GM12891 (cell line): ENCODE measurements around the gene TNS3.
A peak's percentile ranks its signal among the peaks of the same experiment; 100 is the strongest.

Source experiments
- DNase-seq: peaks from one replicate; pipeline ENCODE4 v3.0.0; 2011; ENCODE audit warnings: low spot score; ENCODE audit not compliant: insufficient read length
- FAIRE-seq: peaks from 2 replicates; lab custom pipeline; 2011; peaks lifted over from hg19 to GRCh38; lab: Jason Lieb, UNC
- PAX5 ChIP-seq: IDR thresholded peaks from 2 replicates; pipeline ENCODE4 v1.6.1; 2011; ENCODE audit warnings: low read length, moderate library complexity, mild to moderate bottlenecking; ENCODE audit not compliant: insufficient read depth, severe bottlenecking
- POLR2A ChIP-seq: IDR thresholded peaks from 2 replicates; pipeline ENCODE4 v1.6.1; 2011; ENCODE audit warnings: low read depth, low read length, control low read depth
- POLR2AphosphoS5 ChIP-seq: IDR thresholded peaks from 2 replicates; pipeline ENCODE4 v1.6.1; 2011; ENCODE audit warnings: low read depth, low read length, control low read depth
- POU2F2 ChIP-seq: IDR thresholded peaks from 2 replicates; pipeline ENCODE4 v1.6.1; 2011; ENCODE audit warnings: low read depth, mild to moderate bottlenecking, control low read depth, low read length, moderate library complexity
- SPI1 ChIP-seq: IDR thresholded peaks from 2 replicates; pipeline ENCODE4 v1.6.1; 2011; ENCODE audit warnings: low read depth, low read length, control low read depth
- TAF1 ChIP-seq: IDR thresholded peaks from 2 replicates; pipeline ENCODE4 v1.6.1; 2011; ENCODE audit warnings: low read depth, low read length, control low read depth

The TNS3 gene

DNA sequence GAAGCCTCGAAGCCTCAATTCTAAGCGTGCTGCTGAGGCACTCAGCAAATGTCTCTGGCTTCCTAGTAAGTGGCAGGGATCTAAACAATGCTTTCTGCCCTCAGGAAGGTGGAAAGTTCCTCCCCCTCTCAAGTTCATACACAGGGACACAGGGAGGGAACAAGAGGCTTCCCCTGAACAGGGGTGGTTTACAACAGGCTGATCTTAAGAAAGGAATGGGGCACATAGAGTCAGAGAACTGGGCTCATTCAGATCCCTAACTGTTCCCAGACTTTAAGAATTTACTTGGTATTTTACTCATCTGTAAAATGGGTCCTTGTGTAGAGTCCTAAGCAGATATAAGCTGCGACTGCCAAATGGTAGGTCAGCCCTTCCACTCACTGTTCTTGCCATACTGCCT lies 2.5 kb downstream of the TNS3 start:
- DNase-seq (no peak), FAIRE-seq (no peak)
- TF ChIP-seq POLR2AphosphoS5 (no peak), TAF1 (no peak), SPI1 (no peak), POLR2A (no peak), PAX5 (no peak), POU2F2 (no peak)

DNA sequence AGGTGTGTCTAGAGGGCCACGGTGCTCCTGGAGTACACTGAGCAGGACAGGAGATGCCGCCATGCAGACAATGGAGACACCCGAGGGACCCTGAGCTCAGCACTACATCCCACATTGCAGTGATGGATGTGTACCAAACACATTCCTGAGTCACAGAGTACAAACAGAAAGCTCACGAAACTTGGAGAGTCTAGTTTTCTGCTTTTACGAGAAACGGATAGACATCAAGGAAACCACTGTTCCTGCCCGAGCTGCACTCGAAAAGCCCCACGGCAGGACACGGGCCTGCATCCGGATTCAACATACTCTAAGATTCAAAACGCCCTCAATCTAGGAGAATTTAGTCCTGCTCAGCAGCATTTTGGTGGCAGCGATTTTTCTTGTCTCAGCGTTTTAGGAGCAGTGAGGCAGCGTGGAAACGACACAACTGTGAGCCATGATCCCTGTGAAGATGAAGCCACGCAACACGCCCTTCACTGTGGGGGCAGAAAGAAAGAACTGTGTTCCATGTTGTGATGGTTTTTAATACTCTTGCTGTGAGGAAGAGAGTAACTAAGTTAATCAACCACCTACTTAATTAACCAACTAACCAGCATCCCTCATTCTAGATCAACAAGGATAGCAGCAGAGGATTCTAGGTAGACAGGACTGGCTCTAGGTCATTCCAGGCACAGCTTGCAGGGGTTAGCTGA lies 3.2 kb downstream of the TNS3 start:
- FAIRE-seq (no peak), DNase-seq (no peak)
- TF ChIP-seq POLR2AphosphoS5: no peak
- TF ChIP-seq POLR2A: no peak
- no peak for TF ChIP-seq SPI1
- no peak for TF ChIP-seq POU2F2
- no peak for TF ChIP-seq PAX5
- no peak for TF ChIP-seq TAF1

DNA sequence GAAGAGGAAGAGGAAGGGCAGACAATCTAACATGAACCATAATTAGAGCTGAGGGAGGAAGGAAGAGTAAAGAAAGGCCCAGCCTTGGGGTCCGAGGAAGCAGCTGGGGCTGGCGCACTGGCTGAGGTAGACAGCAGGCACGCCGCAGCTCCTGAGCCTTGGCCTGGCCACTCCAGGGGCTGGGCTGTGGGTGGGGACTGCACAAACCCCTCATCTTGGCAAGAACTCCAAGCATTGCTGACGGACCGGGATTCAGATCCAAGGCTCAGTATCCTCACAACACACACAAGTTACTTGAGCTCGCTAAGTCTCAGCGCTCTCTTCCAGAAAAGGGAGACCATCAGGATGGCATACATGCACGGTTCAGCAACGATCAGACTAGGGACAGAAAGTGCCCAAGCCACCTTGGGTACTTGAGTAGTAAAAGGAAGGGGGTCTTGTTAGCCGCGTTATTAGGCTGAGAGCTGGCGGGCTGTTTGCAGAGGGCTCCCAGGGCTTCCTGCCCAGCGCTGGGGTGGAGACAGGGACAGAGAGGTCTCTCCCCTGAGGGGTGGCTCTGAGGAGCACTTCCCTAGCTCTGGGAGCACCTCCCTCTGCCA lies 4.5 kb downstream of the TNS3 start:
- FAIRE-seq (no peak), DNase-seq (no peak)
- TF ChIP-seq POLR2AphosphoS5 (no peak), POU2F2 (no peak), SPI1 (no peak)

DNA sequence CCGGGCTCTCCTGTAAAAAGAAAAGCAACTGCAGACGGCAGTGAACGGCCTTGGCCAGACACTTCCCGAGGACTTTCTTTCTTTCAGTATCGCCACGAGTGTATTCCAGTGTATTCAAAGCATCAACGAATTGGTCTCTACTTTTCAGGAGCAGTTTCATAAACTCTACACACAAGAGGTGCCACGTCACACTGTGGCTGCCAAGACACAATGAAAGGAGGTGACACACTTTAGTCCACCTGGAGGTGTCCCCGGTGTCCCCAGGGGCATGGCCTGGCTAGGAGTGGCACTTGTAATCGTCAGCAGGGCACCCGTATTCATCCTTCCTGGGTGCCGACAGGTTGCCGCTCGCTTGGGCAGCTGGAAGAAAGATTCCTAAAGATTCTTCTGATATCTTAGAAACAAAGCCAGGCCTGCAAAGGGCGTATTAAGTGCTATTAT lies 5.0 kb downstream of the TNS3 start:
- DNase-seq (no peak), FAIRE-seq (no peak)
- TF ChIP-seq POLR2AphosphoS5: no peak
- no peak for TF ChIP-seq POU2F2
- no peak for TF ChIP-seq PAX5
- no peak for TF ChIP-seq POLR2A
- TF ChIP-seq TAF1: no peak
- no peak for TF ChIP-seq SPI1

DNA sequence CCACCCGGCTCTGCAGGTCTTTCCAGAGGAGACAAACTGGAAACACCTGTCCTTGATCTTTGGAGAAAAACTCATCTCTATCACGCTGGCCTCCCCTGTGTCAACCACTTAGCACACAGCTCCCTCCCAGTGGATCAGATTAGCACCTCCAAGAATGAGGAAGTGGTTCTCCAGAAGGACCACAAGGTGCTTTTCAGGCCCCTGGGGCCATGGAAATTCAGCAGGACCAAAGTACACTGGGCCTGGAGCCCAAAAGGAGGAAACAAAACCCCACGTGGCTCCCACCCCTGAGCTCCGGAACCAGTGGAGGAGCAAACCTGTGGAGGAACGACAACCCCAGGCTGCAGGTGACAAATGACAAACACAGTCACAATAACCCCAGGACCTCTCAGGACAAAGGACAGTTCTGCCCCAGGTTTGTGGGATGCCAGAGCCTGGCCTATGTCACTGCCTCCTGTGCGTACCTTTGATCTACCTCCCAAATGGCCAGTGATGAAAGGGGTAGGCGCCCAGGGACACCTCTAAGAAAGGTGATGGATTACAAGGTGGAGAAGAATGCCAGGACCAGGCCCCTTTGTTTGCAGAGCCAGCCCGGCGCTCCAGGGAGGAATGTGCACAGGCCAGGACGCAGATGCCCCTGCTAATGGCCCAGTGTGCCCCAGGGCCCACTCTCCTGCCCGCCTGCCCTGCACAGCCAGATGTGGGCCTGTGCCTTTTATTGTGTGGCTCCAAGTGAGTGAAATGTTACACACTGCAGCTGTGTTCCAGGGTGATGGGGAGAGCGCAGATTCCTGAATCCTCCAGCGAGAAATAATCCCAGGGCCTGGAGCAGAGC lies 5.7 kb downstream of the TNS3 start:
- peak; percentile 23 for FAIRE-seq
- TF ChIP-seq SPI1 (peak; percentile 94), POLR2AphosphoS5 (no peak)
- DNase-seq: no peak

DNA sequence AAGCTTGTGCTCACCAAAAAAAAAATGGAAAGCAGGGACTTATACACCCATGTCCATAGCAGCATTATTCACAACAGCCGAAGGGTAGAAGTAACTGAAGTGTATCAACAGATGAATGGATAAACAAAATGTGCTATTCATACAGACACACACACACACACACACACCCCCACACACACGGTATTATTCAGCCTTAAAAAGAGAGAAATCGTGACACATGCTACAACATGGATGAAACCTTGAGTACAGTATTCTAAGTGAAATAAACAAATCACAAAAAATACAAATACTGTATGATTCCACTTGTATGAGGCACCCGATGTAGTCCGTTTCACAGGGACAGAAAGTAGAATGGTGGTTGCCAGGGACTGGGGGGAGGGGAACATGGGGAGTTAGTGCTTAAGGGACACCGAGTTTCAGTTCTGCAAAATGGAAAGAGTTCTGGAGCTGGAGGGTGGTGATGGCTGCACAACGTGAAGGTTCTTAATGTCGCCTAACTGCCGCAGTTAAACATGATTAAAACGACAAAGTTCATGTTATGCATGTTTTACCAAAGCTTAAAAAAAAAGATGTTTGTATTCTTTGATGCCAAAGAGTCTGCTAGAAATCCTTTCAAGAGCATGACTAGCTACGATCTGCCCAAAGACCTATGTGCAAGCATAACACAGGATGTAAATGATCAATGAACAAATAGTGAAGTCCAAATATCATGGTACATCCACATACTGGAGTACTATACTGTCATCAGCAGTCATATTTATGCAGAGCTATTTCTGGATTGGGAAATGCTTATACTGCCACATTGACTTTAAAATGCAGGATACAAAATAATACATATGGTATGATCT lies 7.2 kb downstream of the TNS3 start:
- DNase-seq (peak; percentile 33), FAIRE-seq (peak; percentile 93)
- TF ChIP-seq POLR2AphosphoS5: no peak
- peak; percentile 99 for TF ChIP-seq SPI1
- no peak for TF ChIP-seq PAX5

DNA sequence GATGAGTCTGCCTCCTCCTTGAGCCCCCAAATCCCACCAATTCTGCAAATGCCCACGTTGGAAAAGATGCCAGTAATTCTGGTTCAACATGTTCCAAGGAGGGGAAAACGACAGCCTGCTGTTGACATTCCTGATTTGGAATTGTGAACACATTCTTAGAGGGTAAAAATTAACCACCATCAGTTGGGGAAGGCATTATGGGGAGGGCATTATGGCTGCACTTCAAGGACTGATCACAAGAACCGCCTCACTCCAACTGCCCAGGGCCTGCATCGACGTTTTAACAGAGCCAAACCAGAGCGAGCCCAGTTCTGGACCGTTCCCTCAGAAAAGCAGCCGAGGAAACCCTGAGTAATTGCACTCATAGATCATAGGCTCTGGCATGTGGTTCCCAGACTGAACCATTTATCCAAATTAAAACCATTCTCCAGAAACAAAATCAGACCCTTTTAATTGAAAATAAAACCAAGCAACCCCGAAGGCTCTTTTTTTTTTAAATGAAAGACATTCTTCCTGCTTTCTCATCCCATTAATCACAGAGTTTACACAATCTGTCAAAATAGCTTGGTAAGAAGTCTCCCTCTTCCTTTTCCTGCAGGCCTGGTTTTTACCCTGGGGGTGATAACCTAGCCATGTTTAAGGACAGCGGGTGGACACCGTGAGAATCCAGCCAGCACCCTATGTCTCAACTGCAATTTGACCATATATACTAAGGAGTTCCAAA lies 8.0 kb downstream of the TNS3 start:
- FAIRE-seq (no peak), DNase-seq (no peak)
- TF ChIP-seq SPI1 (no peak), PAX5 (no peak), POLR2AphosphoS5 (no peak), POLR2A (no peak), POU2F2 (no peak), TAF1 (no peak)

DNA sequence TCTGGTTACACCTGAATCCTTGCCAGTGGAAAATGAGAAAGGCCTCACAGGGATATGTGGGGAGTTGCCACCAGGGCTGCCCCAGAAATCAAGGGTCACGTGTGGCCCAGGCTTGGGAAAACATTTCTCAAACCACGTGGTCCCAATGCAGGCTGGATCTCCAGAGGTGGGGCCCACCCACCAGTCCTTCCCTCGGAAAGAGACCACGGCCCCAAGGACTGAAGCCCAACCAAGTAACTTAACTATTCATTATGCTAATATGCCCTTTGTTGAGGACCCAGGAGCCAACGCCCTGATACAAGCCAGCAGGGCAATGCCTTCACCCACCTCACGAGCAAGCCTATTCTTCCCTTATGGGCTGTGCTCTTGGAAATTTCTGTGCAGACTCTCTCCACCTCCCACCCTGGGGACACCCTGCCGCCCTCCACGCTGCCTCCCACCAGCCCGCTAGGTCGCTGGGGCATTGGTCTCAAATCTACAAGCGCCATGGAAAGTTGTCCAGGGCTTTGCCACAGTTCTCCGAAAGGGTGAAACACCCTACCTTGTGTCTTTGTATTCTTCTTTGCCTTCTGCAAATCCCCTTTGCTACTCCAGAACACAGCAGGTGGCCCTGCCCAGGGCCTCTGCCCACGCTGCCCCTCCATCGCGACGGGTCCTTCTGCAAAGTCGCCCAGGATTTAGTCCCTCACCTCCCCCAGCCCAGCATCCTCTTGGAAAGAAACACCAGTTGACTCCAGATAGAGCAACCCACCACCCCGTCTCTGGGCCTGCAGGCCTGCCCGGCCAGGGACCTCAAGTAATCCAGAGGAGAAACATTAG lies 8.8 kb downstream of the TNS3 start:
- no peak for TF ChIP-seq POLR2AphosphoS5
- TF ChIP-seq PAX5: no peak
- TF ChIP-seq POU2F2: no peak
- no peak for TF ChIP-seq SPI1
- FAIRE-seq: no peak
- no peak for DNase-seq
